ENCODE measurements around the gene SOCS3.
A peak's percentile ranks its signal among the peaks of the same experiment; 100 is the strongest.

Gene SOCS3

DNA sequence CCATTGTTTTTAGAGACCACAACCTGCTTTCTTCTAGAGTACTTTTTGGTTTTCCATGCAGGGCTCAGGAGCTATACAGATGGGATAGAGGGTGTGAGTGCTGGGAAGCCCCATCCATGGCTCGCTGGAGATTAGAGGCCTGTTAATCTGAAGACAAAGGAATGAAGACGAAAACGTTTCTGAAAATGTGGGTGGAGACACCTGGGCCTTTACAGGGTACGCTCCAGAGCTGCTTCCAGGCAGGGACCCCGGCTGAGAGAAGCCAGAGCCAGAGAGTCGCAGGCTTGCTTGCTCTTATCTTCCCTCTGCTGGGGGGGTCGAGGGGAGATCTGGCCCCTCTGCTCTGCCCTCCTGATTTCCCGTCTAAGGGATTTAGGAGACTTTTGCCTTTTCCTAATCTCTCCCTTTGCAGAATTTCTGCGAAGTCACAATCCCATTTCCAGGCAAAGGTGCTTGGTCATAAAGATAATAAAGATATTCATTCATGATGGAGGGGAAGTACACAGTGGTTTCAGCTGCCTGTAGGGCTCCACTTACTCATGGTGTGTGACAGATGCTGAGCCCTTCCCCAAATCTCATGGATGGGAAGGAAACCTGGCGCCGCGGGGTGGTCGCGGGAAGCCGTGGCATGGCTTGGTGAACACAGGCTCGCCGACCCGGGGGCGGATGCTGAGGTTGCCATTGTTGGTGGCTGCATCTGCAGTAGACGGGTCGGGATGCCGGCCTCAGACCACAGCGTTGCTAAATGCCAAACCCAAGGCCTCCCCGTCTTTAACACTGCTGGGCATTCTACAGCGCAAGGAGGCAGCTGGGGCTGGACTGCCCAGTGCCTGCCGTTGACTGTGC, 4.8 kb upstream of the SOCS3 start:
- no peak for TF ChIP-seq POLR2A (IDR thresholded peaks at IDR 0.05; ENCODE audit: extremely low read depth, insufficient read length)
- TF ChIP-seq, protein P1, sequence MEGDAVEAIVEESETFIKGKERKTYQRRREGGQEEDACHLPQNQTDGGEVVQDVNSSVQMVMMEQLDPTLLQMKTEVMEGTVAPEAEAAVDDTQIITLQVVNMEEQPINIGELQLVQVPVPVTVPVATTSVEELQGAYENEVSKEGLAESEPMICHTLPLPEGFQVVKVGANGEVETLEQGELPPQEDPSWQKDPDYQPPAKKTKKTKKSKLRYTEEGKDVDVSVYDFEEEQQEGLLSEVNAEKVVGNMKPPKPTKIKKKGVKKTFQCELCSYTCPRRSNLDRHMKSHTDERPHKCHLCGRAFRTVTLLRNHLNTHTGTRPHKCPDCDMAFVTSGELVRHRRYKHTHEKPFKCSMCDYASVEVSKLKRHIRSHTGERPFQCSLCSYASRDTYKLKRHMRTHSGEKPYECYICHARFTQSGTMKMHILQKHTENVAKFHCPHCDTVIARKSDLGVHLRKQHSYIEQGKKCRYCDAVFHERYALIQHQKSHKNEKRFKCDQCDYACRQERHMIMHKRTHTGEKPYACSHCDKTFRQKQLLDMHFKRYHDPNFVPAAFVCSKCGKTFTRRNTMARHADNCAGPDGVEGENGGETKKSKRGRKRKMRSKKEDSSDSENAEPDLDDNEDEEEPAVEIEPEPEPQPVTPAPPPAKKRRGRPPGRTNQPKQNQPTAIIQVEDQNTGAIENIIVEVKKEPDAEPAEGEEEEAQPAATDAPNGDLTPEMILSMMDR (IDR thresholded peaks at IDR 0.05; ENCODE audit: low read depth, low read length) = no peak
- TF ChIP-seq MYC (IDR thresholded peaks at IDR 0.05; ENCODE audit: low read depth, low read length) = no peak
- H3K4me3 ChIP-seq (ENCODE audit: low read depth, low read length) = no peak overlapping the region

DNA sequence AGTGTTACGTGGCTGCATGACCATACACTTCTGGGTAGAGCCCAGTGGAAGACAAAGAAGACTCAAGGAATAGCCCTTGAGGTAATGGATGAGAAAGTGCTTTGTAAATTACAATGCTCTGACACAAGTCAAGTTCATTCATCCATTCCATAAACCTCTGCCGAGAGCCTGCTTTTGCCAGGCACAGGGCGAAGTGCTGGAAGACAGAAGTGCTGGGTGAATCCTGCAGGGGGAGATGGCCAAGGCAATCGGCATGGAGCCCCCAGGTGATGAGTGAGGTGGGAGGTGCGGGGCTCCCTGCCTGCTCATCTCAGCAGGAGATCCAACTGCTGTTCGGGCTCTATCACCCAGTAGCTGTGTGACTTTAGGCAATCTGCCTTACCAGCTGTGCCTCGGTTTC, 2.8 kb upstream of the SOCS3 start:
- TF ChIP-seq MYC (IDR thresholded peaks at IDR 0.05; ENCODE audit: low read depth, low read length) = no peak
- TF ChIP-seq, protein P2, sequence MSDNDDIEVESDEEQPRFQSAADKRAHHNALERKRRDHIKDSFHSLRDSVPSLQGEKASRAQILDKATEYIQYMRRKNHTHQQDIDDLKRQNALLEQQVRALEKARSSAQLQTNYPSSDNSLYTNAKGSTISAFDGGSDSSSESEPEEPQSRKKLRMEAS (IDR thresholded peaks at IDR 0.05; ENCODE audit: low read depth, low read length) = no peak
- TF ChIP-seq POLR2A (IDR thresholded peaks at IDR 0.05; ENCODE audit: extremely low read depth, insufficient read length) = no peak
- TF ChIP-seq, protein P1 (IDR thresholded peaks at IDR 0.05; ENCODE audit: low read depth, low read length) = no peak
- DNase-seq (ENCODE audit: low read depth) = no peak
- H3K4me3 ChIP-seq (ENCODE audit: low read depth, low read length) = no peak overlapping the region

More for the DNA sequence above, 4.8 kb upstream of the SOCS3 start:
- peak; percentile 72 for DNase-seq (ENCODE audit: low read depth)

DNA sequence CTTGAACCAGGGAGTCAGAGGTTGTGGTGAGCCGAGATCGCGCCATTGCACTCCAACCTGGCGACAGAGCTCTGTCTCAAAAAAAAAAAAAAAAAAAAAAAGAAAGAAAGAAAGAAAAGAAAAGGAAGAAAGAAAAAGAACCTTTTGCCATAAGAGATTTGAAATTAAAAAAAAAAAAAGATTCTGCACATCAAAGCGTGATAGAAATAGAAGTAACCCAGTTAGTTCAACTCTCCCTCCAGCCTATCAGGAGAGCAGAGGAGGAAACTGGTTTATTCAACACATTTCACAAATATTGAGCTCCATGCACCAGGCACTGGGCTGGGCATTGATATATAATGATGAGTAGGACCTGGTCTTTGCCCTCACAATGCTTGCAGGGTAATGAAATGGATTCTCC, 2.4 kb upstream of the SOCS3 start:
- H3K4me3 ChIP-seq (ENCODE audit: low read depth, low read length) = no peak overlapping the region
- TF ChIP-seq, protein P2 (IDR thresholded peaks at IDR 0.05; ENCODE audit: low read depth, low read length) = no peak
- TF ChIP-seq POLR2A (IDR thresholded peaks at IDR 0.05; ENCODE audit: extremely low read depth, insufficient read length) (no peak), MYC (IDR thresholded peaks at IDR 0.05; ENCODE audit: low read depth, low read length) (no peak)
- TF ChIP-seq, protein P1 (IDR thresholded peaks at IDR 0.05; ENCODE audit: low read depth, low read length) = no peak
- DNase-seq (ENCODE audit: low read depth) = no peak

DNA sequence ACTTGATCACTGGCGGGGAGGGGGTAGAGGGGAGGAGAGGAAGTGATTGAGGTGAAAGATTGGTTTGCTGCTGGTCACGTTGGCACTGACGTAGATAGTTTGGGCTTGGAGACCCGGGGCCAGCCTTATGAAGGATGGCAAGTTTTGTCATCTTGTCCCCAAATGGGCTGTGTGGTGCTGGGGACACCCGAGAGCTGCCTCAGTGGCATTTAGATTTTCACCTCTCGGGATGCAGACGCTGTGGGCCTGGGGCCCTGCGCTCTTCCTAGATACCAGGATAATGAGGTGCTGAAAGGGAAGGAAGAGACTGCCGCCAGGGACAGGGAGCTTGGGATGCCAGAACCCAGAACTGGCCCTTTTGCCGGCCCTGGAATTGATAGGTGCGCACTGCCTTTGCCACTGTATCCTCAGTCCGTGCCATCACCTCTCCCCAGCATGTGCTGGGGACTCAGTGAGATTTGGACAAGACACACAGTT, 1.4 kb upstream of the SOCS3 start:
- no peak for DNase-seq (ENCODE audit: low read depth)
- TF ChIP-seq POLR2A (IDR thresholded peaks at IDR 0.05; ENCODE audit: extremely low read depth, insufficient read length) (no peak), MYC (IDR thresholded peaks at IDR 0.05; ENCODE audit: low read depth, low read length) (no peak)
- TF ChIP-seq, protein P2 (IDR thresholded peaks at IDR 0.05; ENCODE audit: low read depth, low read length) = no peak
- TF ChIP-seq, protein P1 (IDR thresholded peaks at IDR 0.05; ENCODE audit: low read depth, low read length) = no peak
- no peak overlapping the region for H3K4me3 ChIP-seq (ENCODE audit: low read depth, low read length)

DNA sequence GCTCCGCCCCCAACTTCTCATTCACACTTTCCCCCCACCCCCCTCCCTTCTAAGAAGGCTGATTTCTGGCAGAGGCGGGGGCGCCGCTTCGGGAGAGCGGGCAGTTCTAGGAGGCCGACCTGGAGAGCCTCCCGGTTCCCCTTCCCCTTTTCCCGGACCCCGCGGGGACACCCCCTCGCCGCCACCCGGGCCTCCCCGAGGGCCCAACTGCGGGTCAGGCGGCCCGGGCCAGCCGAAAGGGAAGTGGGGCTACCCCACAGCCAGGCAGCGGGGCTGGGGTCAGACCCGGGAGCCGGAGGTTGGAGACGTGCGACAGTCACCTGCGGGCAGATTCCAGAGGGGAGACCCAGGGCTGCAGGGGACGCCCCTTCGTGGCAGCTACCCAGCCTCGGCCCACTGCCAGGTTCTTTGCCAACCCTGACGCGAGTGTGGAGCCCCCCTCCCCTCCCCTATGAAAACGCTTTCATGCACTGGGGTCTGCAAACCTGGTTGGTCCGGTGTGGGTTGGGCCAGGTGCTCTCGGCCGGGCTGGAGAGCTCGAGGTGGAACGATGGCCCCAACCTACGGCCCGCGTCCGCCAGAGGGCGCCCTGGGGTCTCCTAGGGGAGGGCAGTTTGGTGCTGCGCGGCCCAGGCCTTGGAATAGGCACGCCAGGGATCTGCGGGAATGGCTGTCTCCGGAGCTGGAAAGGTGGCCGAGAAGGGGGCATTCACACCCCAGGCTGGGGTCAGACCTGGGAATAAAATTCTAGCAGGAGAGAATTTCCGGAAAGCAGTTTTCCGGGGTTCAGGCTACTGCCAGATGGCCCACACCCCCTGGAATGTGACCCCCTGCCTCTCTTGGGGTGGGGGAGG, 721 bp upstream of the SOCS3 start:
- TF ChIP-seq, protein P1 (IDR thresholded peaks at IDR 0.05; ENCODE audit: low read depth, low read length) = peak; percentile 80
- TF ChIP-seq, protein P2 (IDR thresholded peaks at IDR 0.05; ENCODE audit: low read depth, low read length) = no peak
- no peak for TF ChIP-seq MYC (IDR thresholded peaks at IDR 0.05; ENCODE audit: low read depth, low read length)
- DNase-seq (ENCODE audit: low read depth) = peak; percentile 80
- H3K4me3 ChIP-seq (ENCODE audit: low read depth, low read length) = peak overlapping the region; percentile 21

All from NB4 (cell line).